ENCODE data around the gene SLC22A14. TPM values are rescaled to one million over a fixed set of nuclear protein-coding genes. Genes with fewer than 3 reads are reported as not detected.
"Not testable (repeated sequence)": the region's sequence is repeated elsewhere in the genome, so short reads cannot be mapped to it uniquely, and the experiment has no call there.

Gene SLC22A14
- total RNA-seq, 1 donor from 2014 or later: 0.93 TPM

DNA sequence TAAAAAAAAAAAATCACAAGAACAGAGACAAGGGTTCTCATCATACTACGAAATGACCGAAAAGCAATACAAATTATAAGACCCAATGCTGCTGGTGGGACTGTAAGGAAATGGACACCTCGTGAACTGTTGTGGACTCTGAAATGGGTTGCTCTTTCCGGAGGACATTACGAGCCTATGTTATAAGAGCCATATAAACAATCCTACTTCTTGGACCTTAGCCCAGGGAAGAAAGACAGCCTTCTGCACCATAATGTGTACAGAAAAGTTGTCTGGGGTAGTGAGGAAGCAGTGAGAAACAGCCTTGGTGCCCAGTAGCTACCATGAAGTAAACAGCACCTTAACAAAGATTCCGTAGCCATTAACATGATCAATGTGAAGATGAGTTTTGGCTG is 2.7 kb downstream of the SLC22A14 start:
- DNase-seq: no peak
- Mint-ChIP-seq H3K27me3 (ENCODE audit: unreplicated experiment) (peaks cover 3% of the 10 kb centered on the region), H3K36me3 (ENCODE audit: unreplicated experiment) (no peaks in the 10 kb centered on the region), H3K9me3 (ENCODE audit: unreplicated experiment) (peaks cover 2% of the 10 kb centered on the region), H3K27ac (ENCODE audit: unreplicated experiment) (no peak overlapping the region), H3K4me1 (ENCODE audit: low read depth, unreplicated experiment) (no peaks in the 10 kb centered on the region), H3K4me3 (ENCODE audit: unreplicated experiment) (no peak overlapping the region)
- TF ChIP-seq, protein P1, sequence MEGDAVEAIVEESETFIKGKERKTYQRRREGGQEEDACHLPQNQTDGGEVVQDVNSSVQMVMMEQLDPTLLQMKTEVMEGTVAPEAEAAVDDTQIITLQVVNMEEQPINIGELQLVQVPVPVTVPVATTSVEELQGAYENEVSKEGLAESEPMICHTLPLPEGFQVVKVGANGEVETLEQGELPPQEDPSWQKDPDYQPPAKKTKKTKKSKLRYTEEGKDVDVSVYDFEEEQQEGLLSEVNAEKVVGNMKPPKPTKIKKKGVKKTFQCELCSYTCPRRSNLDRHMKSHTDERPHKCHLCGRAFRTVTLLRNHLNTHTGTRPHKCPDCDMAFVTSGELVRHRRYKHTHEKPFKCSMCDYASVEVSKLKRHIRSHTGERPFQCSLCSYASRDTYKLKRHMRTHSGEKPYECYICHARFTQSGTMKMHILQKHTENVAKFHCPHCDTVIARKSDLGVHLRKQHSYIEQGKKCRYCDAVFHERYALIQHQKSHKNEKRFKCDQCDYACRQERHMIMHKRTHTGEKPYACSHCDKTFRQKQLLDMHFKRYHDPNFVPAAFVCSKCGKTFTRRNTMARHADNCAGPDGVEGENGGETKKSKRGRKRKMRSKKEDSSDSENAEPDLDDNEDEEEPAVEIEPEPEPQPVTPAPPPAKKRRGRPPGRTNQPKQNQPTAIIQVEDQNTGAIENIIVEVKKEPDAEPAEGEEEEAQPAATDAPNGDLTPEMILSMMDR (IDR thresholded peaks at IDR 0.05; ENCODE audit: partially characterized antibody, unreplicated experiment): no peak

- H3K27me3 Mint-ChIP-seq (ENCODE audit: unreplicated experiment); H3K4me1 Mint-ChIP-seq (ENCODE audit: low read depth, unreplicated experiment); H3K4me3 Mint-ChIP-seq (ENCODE audit: unreplicated experiment); H3K9me3 Mint-ChIP-seq (ENCODE audit: unreplicated experiment); H3K36me3 Mint-ChIP-seq (ENCODE audit: unreplicated experiment); H3K27ac Mint-ChIP-seq (ENCODE audit: unreplicated experiment); DNase-seq: not testable (repeated sequence)
Observed at GRCh38 chr3:38289286-38290217, 7.5 kb downstream of the SLC22A14 start.

DNA sequence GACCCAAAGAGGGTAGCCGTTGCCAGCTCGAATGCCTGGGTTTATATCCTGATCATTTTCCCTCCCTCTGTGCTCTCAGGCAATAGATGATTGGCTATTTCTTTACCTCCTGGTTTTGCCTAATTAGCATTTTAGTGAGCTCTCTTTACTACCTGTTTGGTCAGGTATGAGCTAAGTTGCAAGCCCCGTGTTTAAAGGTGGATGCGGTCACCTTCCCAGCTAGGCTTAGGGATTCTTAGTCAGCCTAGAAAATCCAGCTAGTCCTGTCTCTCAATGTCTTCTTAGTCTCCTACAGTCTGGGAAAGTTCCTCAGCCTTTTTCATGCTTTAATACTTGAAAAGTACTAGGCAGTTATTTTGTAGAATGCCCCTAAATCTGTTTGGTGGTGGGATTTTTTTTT is 15.0 kb downstream of the SLC22A14 start:
- H3K36me3 Mint-ChIP-seq (ENCODE audit: unreplicated experiment); H3K27ac Mint-ChIP-seq (ENCODE audit: unreplicated experiment); H3K9me3 Mint-ChIP-seq (ENCODE audit: unreplicated experiment): not testable (repeated sequence)

DNA sequence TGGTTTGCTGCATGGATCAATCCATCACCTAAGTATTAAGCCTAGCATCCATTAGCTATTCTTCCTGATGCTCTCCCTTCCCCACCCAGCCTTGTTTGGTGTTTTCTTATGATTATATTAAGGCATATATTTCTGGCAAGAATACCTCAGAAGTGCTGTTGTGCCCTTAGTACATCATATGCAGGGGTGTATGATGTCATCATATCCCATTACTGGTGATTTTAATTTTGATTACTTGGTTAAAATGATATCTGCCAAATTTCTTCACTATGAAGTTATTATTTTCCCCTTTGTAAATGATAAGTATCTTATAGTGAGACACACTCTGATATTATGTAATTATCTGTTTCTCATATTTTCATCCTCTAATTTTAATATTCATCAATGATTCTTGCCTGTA is 15.4 kb downstream of the SLC22A14 start:
- TF ChIP-seq, protein P1 (IDR thresholded peaks at IDR 0.05; ENCODE audit: partially characterized antibody, unreplicated experiment): no peak
- no peak for DNase-seq
- Mint-ChIP-seq H3K27me3 (ENCODE audit: unreplicated experiment) (no peaks in the 10 kb centered on the region), H3K4me3 (ENCODE audit: unreplicated experiment) (no peak overlapping the region), H3K36me3 (ENCODE audit: unreplicated experiment) (no peaks in the 10 kb centered on the region), H3K27ac (ENCODE audit: unreplicated experiment) (no peak overlapping the region), H3K9me3 (ENCODE audit: unreplicated experiment) (no peaks in the 10 kb centered on the region), H3K4me1 (ENCODE audit: low read depth, unreplicated experiment) (no peaks in the 10 kb centered on the region)

More for the DNA sequence above, 15.0 kb downstream of the SLC22A14 start:
- DNase-seq; H3K27me3 Mint-ChIP-seq (ENCODE audit: unreplicated experiment); H3K4me3 Mint-ChIP-seq (ENCODE audit: unreplicated experiment); H3K4me1 Mint-ChIP-seq (ENCODE audit: low read depth, unreplicated experiment): not testable (repeated sequence)

DNA sequence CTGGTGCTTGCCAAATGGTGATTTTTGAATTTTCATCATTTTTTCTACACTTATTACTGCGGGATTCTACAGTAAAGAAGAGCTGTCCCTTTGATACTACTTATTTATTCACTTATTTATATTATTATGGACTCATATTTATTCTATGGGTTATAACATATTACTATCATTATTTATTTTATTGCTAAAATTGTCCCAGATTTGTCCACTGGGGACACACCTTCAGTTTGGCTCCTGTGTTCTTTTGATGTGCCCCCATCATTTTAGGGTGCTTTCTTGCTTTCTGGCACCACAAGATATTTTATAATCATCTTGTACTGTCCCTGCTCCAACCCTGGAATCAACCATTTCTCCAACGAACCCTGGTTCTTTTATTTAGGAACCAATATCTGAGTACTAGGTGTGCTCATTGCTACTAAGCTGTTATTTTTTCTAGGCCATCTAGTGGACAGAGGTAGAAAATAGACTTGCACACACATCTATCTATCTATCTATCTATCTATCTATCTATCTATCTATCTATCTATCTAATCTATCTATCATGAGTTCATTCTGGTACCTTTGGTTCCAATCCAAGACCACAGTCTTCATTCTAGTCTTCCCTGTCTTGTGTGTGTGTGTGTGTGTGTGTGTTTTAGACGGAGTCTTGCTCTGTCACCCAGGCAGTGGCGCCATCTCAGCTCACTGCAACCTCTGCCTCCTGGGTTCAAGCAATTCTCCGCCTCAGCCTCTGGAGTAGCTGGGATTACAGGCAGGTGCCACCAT is 16.0 kb downstream of the SLC22A14 start:
- no peak for DNase-seq
- H3K4me3 Mint-ChIP-seq (ENCODE audit: unreplicated experiment): no peak overlapping the region
- H3K4me1 Mint-ChIP-seq (ENCODE audit: low read depth, unreplicated experiment): no peaks in the 10 kb centered on the region
- no peaks in the 10 kb centered on the region for H3K36me3 Mint-ChIP-seq (ENCODE audit: unreplicated experiment)
- TF ChIP-seq, protein P1 (IDR thresholded peaks at IDR 0.05; ENCODE audit: partially characterized antibody, unreplicated experiment): peak; percentile 71
- H3K27me3 Mint-ChIP-seq (ENCODE audit: unreplicated experiment): no peaks in the 10 kb centered on the region
- H3K9me3 Mint-ChIP-seq (ENCODE audit: unreplicated experiment): no peaks in the 10 kb centered on the region
- no peak overlapping the region for H3K27ac Mint-ChIP-seq (ENCODE audit: unreplicated experiment)

Data from glutamatergic neuron (in vitro differentiated cells).